HL-60/S4 (cell line): Measurements from ENCODE around the gene GNB1.
"Not testable (repeated sequence)": the region's sequence is repeated elsewhere in the genome, so short reads cannot be mapped to it uniquely, and the experiment has no call there.

ENCODE experiments used
- in situ Hi-C: fragments of 300-500 bp; cut with MboI; formaldehyde crosslinking; loops from 2 replicates; pipeline ENCODE4 v1.14.3; 2022; ENCODE audit warnings: low sequenced_read_pairs

GNB1 gene

GRCh38 chr1:1892079-1892762 lies 1.3 kb upstream of the GNB1 start:
- in situ Hi-C loops, result no loop called here

DNA sequence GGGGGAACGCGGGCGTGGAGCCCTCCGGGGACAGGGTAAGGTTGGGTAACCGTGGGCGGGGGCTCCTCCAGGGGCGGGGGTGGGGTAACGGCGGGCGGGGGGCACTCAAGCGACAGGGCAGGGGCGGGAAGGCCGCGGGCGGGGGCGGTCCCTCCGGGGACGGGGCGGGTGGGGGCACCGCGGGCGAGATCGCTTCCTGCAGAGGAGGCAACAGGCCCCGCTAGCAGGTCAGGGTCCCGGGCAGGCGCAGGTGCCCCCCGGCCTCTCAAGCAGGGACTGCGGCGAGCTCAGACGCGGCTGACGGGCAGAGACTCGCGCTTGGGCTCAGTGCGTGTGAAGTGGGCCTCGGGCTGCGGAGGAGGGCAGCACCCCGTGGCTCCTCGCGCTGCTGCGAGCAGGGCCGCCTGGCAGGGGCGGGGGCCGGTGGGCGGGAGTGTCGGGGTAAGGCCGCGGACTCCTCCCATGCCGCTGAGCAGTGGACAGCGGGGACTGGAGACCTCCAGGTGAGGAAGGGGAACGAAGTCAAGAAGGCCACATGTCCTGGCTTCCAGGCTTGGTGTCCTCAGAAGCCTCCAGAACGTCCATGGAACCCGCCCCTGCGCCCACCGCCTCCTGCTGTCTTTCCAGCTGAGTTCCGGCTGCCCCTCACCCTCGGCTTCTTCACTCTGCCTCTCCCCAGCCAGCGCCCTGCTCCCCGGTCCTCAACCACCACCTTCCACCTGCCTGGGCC lies 627 bp upstream of the GNB1 start:
- in situ Hi-C loops, result no loop called here

GRCh38 chr1:1889847-1890505 lies 911 bp downstream of the GNB1 start:
- in situ Hi-C loops, result no loop called here

DNA sequence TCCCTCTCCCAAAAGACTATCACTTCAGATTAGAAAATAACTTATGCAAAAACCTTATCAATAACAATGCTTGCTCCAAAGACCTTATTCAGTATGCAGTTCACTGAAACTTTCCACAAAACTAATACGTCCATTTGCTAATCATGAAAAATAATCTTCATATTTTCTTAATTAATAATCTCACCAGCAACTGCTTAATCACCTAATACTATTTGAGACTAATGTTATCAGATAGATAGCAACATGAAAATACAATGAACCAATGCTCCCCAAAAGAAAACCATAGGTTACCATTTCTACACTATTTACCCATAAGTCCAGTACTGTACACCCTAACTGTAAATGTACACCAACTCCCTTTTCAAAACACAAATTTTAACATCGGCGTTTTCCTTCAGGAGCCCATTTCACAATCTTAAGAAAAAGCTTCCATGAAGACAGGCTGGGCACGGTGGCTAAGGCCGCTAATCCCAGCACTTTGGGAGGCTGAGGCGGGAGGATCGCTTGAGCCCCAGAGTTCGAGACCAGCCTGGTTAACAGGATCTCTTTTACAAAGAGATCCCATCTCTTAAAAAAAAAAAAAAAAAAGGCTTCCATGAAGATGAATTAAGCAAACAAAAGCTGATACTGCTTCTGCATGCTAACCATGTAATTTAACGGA lies 1.7 kb downstream of the GNB1 start:
- in situ Hi-C loops, result no loop called here

GRCh38 chr1:1883890-1884289 lies 7.0 kb downstream of the GNB1 start:
- in situ Hi-C loops, result not testable (repeated sequence)

DNA sequence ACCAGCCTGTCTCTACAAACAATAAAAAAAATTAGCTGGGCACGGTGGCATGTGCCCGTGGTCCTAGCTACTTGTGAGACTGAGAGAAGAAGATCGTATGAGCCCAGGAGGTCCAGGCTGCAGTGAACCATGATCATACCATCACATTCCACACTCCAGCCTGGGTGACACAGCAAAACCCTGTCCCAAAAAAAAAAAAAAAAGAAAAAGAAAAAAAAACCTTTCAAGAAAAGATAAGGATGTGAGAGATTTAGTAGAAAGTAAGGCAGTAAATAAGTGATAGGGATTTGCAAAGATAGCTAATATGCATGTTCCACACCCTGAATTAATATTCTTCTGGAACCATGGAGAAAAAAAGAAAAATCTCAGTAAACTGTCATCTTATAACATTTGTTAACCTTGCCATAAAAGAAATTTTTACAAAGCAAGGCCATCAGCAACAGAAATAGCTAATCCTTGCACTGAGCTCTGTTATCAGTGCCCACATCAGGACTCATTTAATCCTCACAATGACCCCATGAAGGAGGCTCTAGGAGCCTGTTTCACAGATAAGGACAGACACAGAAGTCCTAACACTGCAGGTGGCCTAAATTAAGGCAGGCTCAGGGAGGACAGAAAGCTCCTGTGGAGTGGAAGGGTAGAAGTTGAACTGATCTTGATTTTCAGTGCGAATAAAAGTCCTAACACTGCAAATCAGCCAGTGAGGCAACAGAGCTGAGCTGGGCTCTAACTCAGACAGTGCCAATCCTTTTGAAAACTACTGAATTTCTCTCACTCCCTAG lies 7.6 kb downstream of the GNB1 start:
- in situ Hi-C loops, result no loop called here

DNA sequence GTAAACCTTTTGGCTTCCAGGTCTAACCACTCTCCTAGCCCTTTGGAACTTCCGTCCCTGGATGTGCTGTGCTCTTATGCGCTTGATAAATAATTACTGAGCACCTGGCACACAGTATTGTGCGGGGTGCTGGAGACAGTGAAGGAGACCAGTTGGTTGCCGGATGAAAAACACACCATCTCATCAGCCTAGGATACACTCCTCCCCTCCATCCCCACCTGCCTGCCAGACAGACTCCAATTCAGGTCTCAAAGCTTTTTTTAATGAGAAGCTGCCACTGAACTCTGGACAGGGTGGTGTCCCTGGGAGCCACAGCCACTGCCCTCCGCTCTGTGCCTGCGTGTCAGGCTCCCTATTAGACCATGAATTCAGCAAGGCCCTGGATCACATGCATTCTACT lies 9.2 kb downstream of the GNB1 start:
- in situ Hi-C loops, result no loop called here

DNA sequence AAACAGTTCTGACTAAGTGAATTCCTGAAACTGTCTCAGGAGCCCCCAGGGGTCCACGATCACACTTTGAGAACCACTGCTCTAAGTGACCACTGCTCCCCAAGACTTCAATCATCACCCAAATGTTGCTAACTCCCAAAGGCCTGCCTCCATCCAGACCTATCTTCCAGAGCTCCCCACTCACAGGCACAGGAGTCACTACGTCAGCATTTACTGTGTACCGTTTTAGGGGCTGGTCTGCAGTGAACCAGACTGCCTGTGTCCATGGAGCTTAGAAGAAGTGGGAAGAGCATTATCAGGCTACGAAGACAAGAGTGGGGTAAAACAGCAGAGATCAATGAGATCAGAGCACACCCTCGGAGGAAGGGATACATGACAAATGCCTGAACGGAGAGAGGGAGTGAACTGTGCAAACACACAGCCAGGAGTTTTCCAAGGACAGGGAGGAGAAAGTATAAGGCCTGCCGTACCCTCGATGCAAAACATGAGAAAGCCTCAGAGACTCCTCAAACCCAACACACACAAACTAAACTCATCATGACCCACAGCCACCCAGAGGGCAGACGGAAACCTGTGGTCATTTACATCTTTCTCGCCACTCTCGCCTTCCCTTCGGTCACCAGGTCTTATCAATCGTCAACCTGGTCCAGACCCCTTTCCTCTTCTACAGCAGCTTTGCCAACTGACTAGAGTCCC lies 10.1 kb downstream of the GNB1 start:
- in situ Hi-C loops, result no loop called here

DNA sequence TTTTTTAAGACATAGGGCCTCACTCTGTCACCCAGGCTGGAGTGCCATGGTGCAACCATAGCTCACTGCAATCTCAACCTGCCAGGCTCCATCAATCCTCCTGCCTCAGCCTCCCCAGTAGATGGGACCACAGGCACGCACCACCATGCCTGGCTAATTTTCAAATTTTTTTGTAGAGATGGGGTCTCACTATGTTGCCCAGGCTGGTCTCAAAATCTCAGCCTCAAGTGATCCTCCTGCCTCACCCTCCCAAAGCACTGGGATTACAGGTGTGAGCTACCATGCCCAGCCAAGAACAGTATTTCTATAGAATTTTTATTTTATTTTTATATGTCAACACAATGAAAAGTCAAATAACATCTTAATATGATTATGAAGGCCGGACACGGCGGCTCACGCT lies 10.9 kb downstream of the GNB1 start:
- in situ Hi-C loops, result no loop called here

DNA sequence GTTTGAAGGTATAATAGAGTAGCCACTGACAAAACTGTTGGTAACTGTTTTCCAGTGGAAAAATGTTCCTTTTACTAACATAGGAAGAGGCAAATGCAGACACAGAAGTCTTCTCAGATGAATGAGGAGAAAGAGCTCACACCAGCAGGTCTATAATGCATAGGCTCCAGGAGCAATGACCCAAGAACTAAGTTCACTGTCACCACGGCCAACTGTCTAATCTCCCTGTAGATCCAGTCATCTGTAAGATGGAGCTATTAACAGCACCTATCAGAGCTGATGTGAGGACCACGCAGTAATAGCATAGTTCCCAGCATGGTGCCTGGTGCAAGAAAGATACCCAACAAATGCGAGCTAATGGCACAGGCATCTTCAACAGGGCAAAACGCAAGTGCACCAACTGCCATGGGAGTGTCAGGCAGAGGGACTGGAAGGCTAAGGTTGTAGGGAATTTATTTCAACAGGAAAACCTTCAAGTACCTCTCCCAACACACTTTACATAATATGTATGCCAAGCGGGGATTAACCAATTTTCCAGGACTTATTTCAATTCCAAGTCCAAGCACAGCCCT lies 12.9 kb downstream of the GNB1 start:
- in situ Hi-C loops, result no loop called here

DNA sequence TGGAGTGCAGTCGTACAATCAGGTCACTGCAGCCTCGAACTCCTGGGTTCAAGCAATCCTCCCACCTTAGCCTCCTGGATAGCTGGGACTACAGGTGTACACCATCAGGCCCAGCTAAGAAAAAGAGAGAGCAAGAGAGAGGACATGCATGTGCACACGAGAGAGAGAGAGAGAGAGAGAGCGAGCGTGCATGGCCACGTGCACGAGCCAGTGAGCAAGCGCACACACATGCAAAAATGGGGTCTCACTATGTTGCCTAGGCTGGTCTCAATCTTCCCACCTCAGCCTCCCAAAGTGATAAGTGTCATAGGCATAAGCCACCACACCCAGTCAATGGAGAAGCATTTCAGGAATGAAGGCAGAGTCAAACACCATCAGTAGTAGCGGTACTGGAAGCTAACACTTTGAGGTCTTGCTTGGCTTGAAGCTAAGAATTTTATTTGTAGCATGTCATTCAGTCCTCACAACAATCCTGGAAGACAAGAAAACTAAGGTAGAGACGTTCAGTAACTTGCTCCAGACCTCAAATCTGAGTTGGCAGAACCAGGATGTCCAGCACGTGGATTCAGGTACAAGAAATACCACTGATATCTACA lies 14.5 kb downstream of the GNB1 start:
- in situ Hi-C loops, result no loop called here

DNA sequence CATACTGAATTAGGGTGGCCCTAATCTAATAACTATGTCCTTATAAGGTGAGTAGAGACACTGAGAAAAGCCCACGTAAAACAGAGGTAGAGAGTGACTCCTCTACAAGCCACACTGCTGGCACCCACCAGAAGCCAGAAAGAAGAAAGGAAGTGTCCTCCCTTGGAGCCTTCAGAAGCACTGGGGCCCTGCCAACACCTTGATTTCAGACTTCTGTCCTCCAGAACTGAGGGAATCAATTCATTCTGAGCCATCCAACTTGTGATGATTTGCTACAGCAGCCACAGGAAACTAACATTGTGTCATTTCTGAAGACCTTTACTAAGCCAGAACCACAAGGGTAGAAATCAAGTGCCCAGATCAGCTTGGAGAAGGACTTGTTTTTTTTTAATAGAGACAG lies 15.0 kb downstream of the GNB1 start:
- in situ Hi-C loops, result no loop called here

DNA sequence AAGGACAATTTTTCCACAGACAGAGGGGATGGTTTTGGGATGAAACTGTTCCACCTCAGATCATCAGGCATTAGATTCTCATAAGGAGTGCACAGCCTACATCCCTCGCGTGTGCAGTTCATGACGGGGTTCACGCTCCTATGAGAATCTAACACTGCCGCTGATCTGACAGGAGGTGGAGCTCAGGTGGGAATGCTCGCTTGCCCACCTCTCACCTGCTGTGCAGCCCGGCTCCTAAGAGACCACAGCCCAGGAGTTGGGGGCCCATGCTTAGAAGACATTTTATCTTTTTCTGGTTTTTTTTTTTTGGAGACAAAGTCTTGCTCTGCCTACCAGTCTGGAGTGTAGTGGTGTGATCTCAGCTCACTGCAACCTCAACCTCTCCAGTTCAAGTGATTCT lies 16.0 kb downstream of the GNB1 start:
- in situ Hi-C loops, result no loop called here

DNA sequence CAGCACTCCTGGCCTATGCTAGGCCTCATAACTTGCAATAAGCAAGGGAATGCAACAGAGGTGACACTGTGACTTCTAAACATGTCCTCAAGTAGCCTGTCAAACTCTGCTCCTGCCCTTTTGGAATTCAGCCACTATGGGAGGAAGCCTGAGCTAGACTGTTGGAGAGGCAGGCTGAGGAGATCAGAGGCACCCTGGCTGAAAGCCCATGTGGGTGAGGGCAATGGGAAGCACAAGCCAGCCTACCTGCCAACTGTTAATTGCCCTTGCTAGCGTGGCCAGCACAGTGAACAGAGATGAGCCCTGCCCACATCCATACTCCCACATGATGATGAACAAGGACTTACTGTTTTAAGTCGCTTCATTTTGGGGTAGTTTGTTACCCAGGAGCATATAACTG lies 17.7 kb downstream of the GNB1 start:
- in situ Hi-C loops, result no loop called here

DNA sequence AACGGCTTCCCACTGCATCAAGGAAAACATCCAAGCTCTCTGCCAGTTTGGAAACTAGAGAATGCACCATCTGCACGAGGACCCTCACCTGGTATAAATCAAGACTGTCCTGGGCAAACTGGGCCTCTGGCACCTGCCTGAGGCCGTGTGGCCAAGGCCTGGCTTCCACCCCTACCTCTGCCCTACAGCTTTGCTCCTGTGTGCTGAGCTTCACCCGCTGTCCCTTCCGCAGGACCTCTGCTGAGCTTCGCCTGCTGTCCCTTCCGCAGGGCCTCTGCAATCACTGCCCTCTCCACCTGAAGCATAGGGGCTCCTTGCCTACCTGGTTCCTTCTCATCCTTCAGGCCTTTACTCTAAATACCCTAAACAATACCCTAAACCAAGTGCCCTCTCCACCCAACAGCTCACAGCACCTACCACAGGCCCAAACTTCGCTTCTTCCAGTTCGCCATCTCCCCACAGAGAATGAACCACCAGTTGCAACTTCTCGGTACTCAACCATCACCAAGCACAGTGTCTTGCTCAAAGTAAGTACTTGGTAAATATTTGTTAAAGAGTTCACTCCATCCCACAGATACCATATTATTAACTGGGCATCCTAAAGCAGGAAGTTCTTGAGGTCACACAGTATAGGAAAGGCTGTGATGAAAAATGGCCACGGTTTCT lies 18.4 kb downstream of the GNB1 start:
- in situ Hi-C loops, result no loop called here

GRCh38 chr1:1869469-1869868 lies 21.4 kb downstream of the GNB1 start:
- in situ Hi-C loops, result no loop called here

- in situ Hi-C loops, result no loop called here
Measured at GRCh38 chr1:1867164-1867563, 23.7 kb downstream of the GNB1 start.

DNA sequence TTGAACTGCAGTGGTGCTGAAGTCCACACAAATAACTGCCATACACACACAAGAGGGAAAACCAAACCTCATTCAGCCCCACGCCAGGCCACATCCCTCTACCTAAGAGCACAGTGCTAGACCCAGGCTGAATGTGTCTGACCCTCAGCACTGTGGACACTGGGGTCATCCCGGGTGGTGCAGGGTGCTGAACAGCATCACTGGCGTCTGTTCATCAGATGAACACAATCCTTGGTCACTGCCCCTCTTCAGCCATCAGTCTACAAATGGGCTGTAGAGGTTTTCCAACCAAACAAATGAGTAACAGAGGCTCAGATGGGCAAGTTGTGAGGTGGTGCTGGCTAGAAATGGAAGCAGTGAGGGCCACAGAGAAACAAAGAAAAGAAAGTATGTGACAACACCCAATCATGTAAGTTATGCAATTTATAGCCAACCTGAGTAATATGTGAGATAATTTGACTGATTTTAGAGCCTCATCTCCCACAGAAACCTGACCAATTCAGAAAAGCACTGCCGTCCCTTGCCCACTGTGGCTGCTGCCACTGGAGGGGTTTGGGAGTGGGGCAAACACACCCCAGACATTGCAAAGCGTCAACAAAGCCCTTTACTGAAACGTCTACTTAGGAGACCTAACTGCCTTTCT lies 27.9 kb downstream of the GNB1 start:
- in situ Hi-C loops, result no loop called here
